BE2C (cell line): ENCODE data around the gene POMT2.

ENCODE experiments used
- DNase-seq: peaks from one replicate; pipeline ENCODE4 v3.0.0-alpha.2; 2020
- H3K27me3 ChIP-seq: fragments of 250-450 bp; sonication (Bioruptor Pico); 2 replicates; pipeline ENCODE4 v1.5.1; 2020; ENCODE audit warnings: mild to moderate bottlenecking
- H3K36me3 ChIP-seq: fragments of 250-450 bp; sonication (Bioruptor Pico); 2 replicates; pipeline ENCODE4 v1.5.1; 2020; ENCODE audit warnings: mild to moderate bottlenecking
- H3K4me1 ChIP-seq: fragments of 250-450 bp; sonication (Bioruptor Pico); 2 replicates; pipeline ENCODE4 v1.5.1; 2020
- H3K4me3 ChIP-seq: 2 replicates; pipeline ENCODE4 v1.5.1; 2011; ENCODE audit warnings: low read depth, low read length
- H3K9me3 ChIP-seq: fragments of 250-450 bp; sonication (Bioruptor Pico); 2 replicates; pipeline ENCODE4 v1.5.1; 2020
- CTCF ChIP-seq: IDR thresholded peaks from 2 replicates; pipeline ENCODE4 v1.5.1; 2012; ENCODE audit warnings: mild to moderate bottlenecking, low read depth, low read length

Gene POMT2

GRCh38 chr14:77335576-77335975, 14.9 kb upstream of the POMT2 start:
- TF ChIP-seq CTCF, result no peak
- Histone ChIP-seq H3K9me3 (no peaks in the 10 kb centered on the region), H3K27me3 (no peaks in the 10 kb centered on the region), H3K36me3 (no peaks in the 10 kb centered on the region), H3K4me3 (no peak overlapping the region), H3K4me1 (no peaks in the 10 kb centered on the region)
- DNase-seq, result no peak

DNA sequence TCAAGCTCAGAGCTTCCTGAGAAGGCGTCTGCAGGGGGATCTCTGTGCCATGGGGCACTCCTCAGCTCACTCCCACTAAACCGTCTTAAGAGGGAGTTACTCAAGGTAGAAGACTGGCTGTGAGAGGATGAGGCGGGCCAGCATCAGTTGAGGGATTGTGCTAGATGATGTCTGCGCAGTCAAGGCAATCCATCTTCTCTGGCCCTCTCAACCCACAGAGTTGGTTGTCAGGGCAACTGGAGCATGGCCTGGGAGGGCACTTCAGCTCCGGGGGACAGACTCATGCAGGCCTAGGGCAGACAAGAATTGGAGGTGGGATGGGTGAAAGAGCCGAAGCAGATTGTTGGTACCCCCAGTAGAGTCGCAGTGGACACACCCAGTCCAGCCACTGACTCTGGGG, 9.2 kb upstream of the POMT2 start:
- no peak for DNase-seq
- no peak for TF ChIP-seq CTCF
- Histone ChIP-seq H3K36me3 (no peaks in the 10 kb centered on the region), H3K9me3 (no peaks in the 10 kb centered on the region), H3K27me3 (no peaks in the 10 kb centered on the region), H3K4me1 (no peaks in the 10 kb centered on the region), H3K4me3 (no peak overlapping the region)

GRCh38 chr14:77327111-77327510, 6.4 kb upstream of the POMT2 start:
- no peak for DNase-seq
- Histone ChIP-seq H3K36me3 (no peaks in the 10 kb centered on the region), H3K27me3 (no peaks in the 10 kb centered on the region), H3K9me3 (no peaks in the 10 kb centered on the region), H3K4me3 (no peak overlapping the region), H3K4me1 (no peaks in the 10 kb centered on the region; the same call in 1 of the 2 replicates)
- TF ChIP-seq CTCF, result no peak

DNA sequence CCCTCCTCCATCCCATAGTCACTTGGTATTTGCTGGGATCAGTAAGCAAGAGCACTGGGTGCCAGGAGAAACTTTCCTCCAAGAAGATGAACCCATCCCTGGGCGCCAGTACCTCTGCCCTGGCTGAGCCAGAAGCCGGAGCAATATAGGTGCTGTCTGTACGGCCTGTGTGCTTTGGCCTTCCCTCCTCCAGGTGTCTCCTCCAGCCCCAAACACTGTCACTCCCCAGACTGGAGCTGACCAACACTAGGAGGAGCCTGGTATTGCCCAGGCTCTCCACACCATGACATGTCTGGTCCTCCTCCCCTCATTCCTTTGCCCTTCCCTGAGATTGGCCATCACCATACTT, 5.0 kb upstream of the POMT2 start:
- H3K36me3 ChIP-seq, result no peaks in the 10 kb centered on the region
- no peaks in the 10 kb centered on the region for H3K27me3 ChIP-seq
- no peak for DNase-seq
- no peaks in the 10 kb centered on the region for H3K9me3 ChIP-seq
- no peak overlapping the region for H3K4me3 ChIP-seq
- no peak for TF ChIP-seq CTCF
- H3K4me1 ChIP-seq, result no peaks in the 10 kb centered on the region; the same call in 1 of the 2 replicates

DNA sequence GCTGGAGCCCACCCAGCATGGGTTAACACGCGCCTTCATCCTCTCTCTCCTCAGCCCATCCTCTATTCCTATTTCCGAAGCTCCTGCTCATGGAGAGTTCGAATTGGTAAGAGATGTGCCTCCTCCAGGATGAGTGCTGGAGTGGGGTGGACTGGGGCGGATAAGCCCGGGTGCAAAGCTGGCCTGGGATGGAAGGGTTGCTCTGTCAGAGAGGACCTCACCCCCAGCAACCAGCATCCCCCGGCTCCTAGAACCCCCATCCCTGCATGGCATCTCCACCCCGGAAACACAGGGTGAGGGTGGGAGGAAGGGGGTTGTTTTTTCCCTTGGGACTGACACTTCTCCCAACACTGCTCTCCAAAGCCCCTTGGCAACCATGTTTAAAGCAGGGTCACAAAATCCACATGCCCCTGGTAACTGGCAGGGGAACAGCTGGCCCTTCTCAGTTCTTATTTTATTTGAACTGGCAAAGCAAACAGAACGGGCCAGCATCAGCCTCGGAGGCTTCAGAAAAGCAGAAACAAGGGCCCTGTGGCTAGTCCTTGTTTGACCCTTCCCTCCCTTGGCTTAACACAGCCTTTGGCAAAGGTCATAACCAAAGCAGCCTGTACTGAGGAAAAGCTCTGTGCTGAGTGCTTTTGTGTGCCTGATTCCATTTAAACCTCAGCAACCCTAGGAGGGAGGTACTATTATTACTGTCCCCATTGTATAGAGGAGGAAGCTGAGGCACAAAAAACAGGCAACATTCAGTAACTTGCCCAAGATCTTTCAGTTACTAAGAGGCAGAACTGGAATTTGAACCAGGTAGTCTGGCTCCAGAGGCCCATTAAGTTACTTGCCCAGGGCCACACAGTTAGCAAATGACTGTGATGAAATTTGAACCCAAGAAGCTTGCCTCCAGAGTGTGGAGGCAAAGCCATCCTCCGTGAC, 4.4 kb upstream of the POMT2 start:
- Histone ChIP-seq H3K4me3 (no peak overlapping the region), H3K36me3 (no peaks in the 10 kb centered on the region), H3K9me3 (no peaks in the 10 kb centered on the region), H3K4me1 (no peaks in the 10 kb centered on the region; the same call in 1 of the 2 replicates), H3K27me3 (no peaks in the 10 kb centered on the region)
- no peak for TF ChIP-seq CTCF
- no peak for DNase-seq

DNA sequence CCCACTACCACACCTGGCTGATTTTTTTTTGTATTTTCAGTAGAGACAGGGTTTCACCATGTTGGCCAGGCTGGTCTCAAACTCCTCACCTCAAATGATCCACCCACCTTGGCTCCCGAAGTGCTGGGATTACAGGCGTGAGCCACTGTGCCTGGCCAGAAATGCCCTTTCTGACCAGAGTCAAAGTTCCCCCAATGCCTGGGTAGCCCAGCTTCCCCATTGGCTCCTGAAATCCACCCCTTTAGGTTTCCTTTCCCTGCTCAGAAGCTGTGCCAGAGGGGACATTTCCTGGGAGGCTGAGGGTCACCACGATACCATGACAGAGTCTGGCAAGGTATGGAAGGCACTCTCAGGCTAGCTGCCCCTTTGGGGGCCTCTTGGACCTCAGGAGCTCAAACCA, 3.6 kb upstream of the POMT2 start:
- peaks cover 3% of the 10 kb centered on the region; the same call in 1 of the 2 replicates for H3K4me1 ChIP-seq
- no peak for DNase-seq
- TF ChIP-seq CTCF, result no peak

More for the DNA sequence above, 3.6 kb upstream of the POMT2 start:
- Histone ChIP-seq H3K9me3 (no peaks in the 10 kb centered on the region), H3K27me3 (no peaks in the 10 kb centered on the region), H3K36me3 (no peaks in the 10 kb centered on the region), H3K4me3 (no peak overlapping the region)
